Right lobe of liver (tissue), 6 donors: Measurements from ENCODE around the gene SYP. TPM values are rescaled to one million over a fixed set of nuclear protein-coding genes. Genes with fewer than 3 reads are reported as not detected.

Source experiments
- ATAC-seq, 4 donors: fragments of 200-7000 bp; cut with Tn5 transposase; one replicate each; pipeline ENCODE4 v1.9.1; 2020; ENCODE audit warnings: mild to moderate bottlenecking in 4 of 4, moderate library complexity in 4 of 4
- DNase-seq, 3 donors: peaks; one replicate each; pipeline ENCODE4 v3.0.0-alpha.2; 2020
- H3K27ac ChIP-seq, 3 donors: fragments of 200-600 bp; one replicate each; pipeline ENCODE4 v1.8.0; 2022
- H3K27me3 ChIP-seq, 2 donors: fragments of 200-600 bp; one replicate each; pipeline ENCODE4 v1.8.0; 2022
- H3K36me3 ChIP-seq, 4 donors: fragments of 200-600 bp; sonication (generic) in 1 of 4; one replicate each; pipeline versions ENCODE4 v1.5.1 to v1.8.0; 2017 to 2022; ENCODE audit warnings: control low read depth in 1 of 4
- H3K4me1 ChIP-seq, 4 donors: fragments of 200-600 bp; sonication (generic) in 1 of 4; one replicate each; pipeline versions ENCODE4 v1.5.1 to v1.8.0; 2017 to 2022; ENCODE audit warnings: control low read depth in 1 of 4
- H3K4me3 ChIP-seq, 3 donors: fragments of 200-600 bp; one replicate each; pipeline ENCODE4 v1.8.0; 2022
- H3K9me3 ChIP-seq, 4 donors: fragments of 200-600 bp; sonication (generic) in 1 of 4; one replicate each; pipeline versions ENCODE4 v1.5.1 to v1.8.0; 2017 to 2022; ENCODE audit warnings: control low read depth in 1 of 4
- POLR2A ChIP-seq: fragments of 450-650 bp; IDR thresholded peaks from one replicate; pipeline ENCODE4 v1.6.1; 2017; ENCODE audit warnings: antibody characterized with exemption, mild to moderate bottlenecking
- WGBS: methylation state at CpG from one replicate; pipeline ENCODE4 v1.1.6; 2018; ENCODE audit warnings: low coverage, low lambda C conversion rate; ENCODE audit not compliant: insufficient coverage; ENCODE audit errors: missing lambda C conversion rate; 5-methylcytosine and 5-hydroxymethylcytosine counted together
- intact Hi-C, 2 donors: fragments of 100-400 bp; cut with DNase I; formaldehyde crosslinking; loops; one replicate each; pipeline versions ENCODE4 v1.11.2 to v1.14.1; 2022
- total RNA-seq, 6 experiments: library from RNA; depleted of rRNA in 2 of 6; stranded (reverse); fragments of >200 nt in 2 of 6; fragmentation: NEBNext Ultra II Directional in 3 of 6; extraction: Animal tissue kit (Norgen Biotek cat#: 25700) in 3 of 6; gene quantifications; one replicate each; pipeline versions ENCODE4 v1.1.0 to v1.2.4, GENCODE V29; 2016 to 2023
- TF ChIP-seq, protein P1 (sequence below), 4 donors: fragments of 200-600 bp in 3 of 4; fragments of 450-650 bp in 1 of 4; IDR thresholded peaks; one replicate each; pipeline versions ENCODE4 v1.5.1 to v1.8.0; 2016 to 2022; ENCODE audit warnings: antibody characterized with exemption in 4 of 4, mild to moderate bottlenecking in 2 of 4
- donor health status: DM: no; HTN: yes; CAD: no.
- donor health status: DM: no; HTN: no; CAD: no.
- donor health status: DM: no; HTN: no; CAD: no.
- donor health status: DM: no; HTN: yes; CAD: no.
- donor health status: DM: no; HTN: yes; CAD: no.

The SYP gene
- total RNA-seq, 6 experiments from 2014 or later: 0.12 to 0.39 (median 0.27) TPM; not detected in 1

- Histone ChIP-seq H3K27me3 (no peaks in the 10 kb centered on the region), H3K9me3 (no peaks in the 10 kb centered on the region), H3K4me3 (no peak overlapping the region), H3K36me3 (peaks cover 0 to 4% (median 0%) of the 10 kb centered on the region in 4 donors), H3K27ac (no peak overlapping the region), H3K4me1 (no peaks in the 10 kb centered on the region)
- TF ChIP-seq POLR2A: no peak
- TF ChIP-seq, protein P1, sequence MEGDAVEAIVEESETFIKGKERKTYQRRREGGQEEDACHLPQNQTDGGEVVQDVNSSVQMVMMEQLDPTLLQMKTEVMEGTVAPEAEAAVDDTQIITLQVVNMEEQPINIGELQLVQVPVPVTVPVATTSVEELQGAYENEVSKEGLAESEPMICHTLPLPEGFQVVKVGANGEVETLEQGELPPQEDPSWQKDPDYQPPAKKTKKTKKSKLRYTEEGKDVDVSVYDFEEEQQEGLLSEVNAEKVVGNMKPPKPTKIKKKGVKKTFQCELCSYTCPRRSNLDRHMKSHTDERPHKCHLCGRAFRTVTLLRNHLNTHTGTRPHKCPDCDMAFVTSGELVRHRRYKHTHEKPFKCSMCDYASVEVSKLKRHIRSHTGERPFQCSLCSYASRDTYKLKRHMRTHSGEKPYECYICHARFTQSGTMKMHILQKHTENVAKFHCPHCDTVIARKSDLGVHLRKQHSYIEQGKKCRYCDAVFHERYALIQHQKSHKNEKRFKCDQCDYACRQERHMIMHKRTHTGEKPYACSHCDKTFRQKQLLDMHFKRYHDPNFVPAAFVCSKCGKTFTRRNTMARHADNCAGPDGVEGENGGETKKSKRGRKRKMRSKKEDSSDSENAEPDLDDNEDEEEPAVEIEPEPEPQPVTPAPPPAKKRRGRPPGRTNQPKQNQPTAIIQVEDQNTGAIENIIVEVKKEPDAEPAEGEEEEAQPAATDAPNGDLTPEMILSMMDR (IDR thresholded peaks at IDR 0.05): no peak
- ATAC-seq (no peak), DNase-seq (no peak)
- WGBS: 80% methylated on average over 2 of the region's 2 CpGs
- intact Hi-C loops: no loop called here
These were observed 20.6 kb downstream of the SYP start for GRCh38 chrX:49179358-49179757.

DNA sequence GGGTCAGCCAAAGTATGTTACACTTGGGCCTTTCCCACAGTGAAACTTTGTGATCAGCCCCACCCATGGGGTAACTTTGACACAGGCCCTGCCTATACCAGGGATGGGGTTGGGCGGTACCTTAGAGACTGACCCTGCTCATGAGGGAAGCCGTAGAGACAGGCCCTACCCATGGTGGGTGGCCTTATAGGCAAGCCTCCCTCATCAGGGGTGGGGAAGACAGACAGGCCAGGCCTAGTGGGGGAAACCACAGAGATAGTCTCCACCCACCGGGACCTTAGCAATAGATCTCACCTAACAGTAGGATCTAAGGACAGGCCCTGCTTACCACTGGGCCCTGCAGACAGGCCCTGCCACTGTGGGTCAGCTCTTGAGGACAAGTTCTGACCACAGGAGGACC is 21.5 kb downstream of the SYP start:
- Histone ChIP-seq H3K36me3 (peaks cover 0 to 4% (median 0%) of the 10 kb centered on the region in 4 donors), H3K4me1 (no peaks in the 10 kb centered on the region), H3K27me3 (no peaks in the 10 kb centered on the region), H3K4me3 (no peak overlapping the region), H3K9me3 (no peaks in the 10 kb centered on the region), H3K27ac (no peak overlapping the region)
- DNase-seq: no peak
- intact Hi-C loops: no loop called here
- TF ChIP-seq POLR2A: no peak
- TF ChIP-seq, protein P1 (IDR thresholded peaks at IDR 0.05): no peak
- ATAC-seq: no peak
- 100% methylated on average over 1 of the region's 3 CpGs for WGBS

GRCh38 chrX:49177873-49178480 is 22.0 kb downstream of the SYP start:
- TF ChIP-seq POLR2A: no peak
- TF ChIP-seq, protein P1 (IDR thresholded peaks at IDR 0.05): peak in 1 of 4 donors; percentile 0
- Histone ChIP-seq H3K4me3 (no peak overlapping the region), H3K9me3 (no peaks in the 10 kb centered on the region), H3K36me3 (peaks cover 0 to 1% (median 0%) of the 10 kb centered on the region in 4 donors), H3K27ac (no peak overlapping the region), H3K4me1 (peaks cover 0 to under 1% (median 0%) of the 10 kb centered on the region in 4 donors), H3K27me3 (no peaks in the 10 kb centered on the region)
- intact Hi-C loops: no loop called here
- peak in 1 of 4 donors; percentile 3 for ATAC-seq
- 100% methylated on average over 1 of the region's 23 CpGs for WGBS
- no peak for DNase-seq

DNA sequence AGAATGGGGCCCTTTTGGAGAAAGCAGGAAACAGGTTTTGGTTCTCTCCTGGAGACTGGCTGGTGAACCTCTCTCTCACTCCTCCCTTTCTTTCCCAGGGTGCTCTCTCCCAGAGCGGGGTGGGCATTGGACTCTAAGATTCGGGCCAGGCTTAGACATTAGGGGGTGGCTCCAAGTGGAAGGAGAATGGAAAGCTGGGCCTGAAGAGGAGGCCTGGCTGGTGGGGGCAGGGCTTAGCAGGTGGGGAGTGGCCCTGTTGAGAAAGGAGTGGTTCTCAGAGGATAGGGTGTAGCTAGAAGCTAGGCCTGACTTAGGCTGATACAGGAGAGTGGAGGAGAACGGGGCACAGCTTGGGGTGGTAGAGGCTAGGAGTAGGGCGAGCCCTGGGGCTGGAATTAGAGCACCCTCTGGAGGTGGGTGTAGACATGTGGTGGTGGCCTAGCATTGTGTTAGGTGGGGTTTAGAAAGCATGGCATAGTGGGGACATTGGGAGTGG is 22.6 kb downstream of the SYP start:
- DNase-seq: no peak
- H3K4me1 ChIP-seq: peaks cover 0 to 5% (median 0%) of the 10 kb centered on the region in 4 donors
- no peaks in the 10 kb centered on the region for H3K36me3 ChIP-seq
- H3K9me3 ChIP-seq: no peaks in the 10 kb centered on the region
- TF ChIP-seq POLR2A: no peak
- TF ChIP-seq, protein P1 (IDR thresholded peaks at IDR 0.05): peak in 3 of 4 donors; percentile 6 to 35 (median 18)
- WGBS: 69% methylated on average over 3 of the region's 4 CpGs
- peak; percentile 46 to 66 (median 61) for ATAC-seq
- H3K4me3 ChIP-seq: no peak overlapping the region
- intact Hi-C loops: no loop called here
- no peak overlapping the region for H3K27ac ChIP-seq
- no peaks in the 10 kb centered on the region for H3K27me3 ChIP-seq
